OCI-LY1 (cell line): ENCODE measurements around the gene SKAP2.

ENCODE experiments used
- H2AFZ ChIP-seq: fragments of 200-600 bp; sonication (generic), shearing (Covaris generic); 2 replicates; pipeline ENCODE4 v1.6.0; 2014; ENCODE audit warnings: antibody characterized with exemption, mild to moderate bottlenecking, low read length
- H3F3A ChIP-seq: fragments of 200-600 bp; sonication (generic), shearing (Covaris generic); 2 replicates; pipeline ENCODE4 v1.6.0; 2014; ENCODE audit warnings: mild to moderate bottlenecking, antibody characterized with exemption, low read length, moderate library complexity; ENCODE audit not compliant: insufficient read depth
- H3K27ac ChIP-seq: fragments of 200-600 bp; sonication (generic); 2 replicates; pipeline ENCODE4 v1.5.1; 2014; ENCODE audit warnings: low read length, mixed run types, mild to moderate bottlenecking, low read depth; ENCODE audit not compliant: poor library complexity, severe bottlenecking
- H3K27me3 ChIP-seq: fragments of 200-600 bp; sonication (generic); 2 replicates; pipeline ENCODE4 v1.6.0; 2014; ENCODE audit warnings: antibody characterized with exemption, mild to moderate bottlenecking, low read length, moderate library complexity; ENCODE audit not compliant: insufficient read depth
- H3K36me3 ChIP-seq: fragments of 200-600 bp; sonication (generic); 2 replicates; pipeline ENCODE4 v1.6.1; 2014; ENCODE audit warnings: mild to moderate bottlenecking, antibody characterized with exemption, low read length, moderate library complexity, mixed read lengths; ENCODE audit not compliant: insufficient read depth
- H3K4me1 ChIP-seq: fragments of 200-600 bp; sonication (generic); 2 replicates; pipeline ENCODE4 v1.5.1; 2014; ENCODE audit warnings: mild to moderate bottlenecking, low read length, moderate library complexity; ENCODE audit not compliant: insufficient read depth, severe bottlenecking
- H3K4me2 ChIP-seq: fragments of 200-600 bp; sonication (generic), shearing (Covaris generic); 2 replicates; pipeline ENCODE4 v1.6.1; 2014; ENCODE audit warnings: low read length
- H3K4me3 ChIP-seq: fragments of 200-600 bp; sonication (generic); 2 replicates; pipeline ENCODE4 v1.5.1; 2014; ENCODE audit warnings: low read length, low read depth, mild to moderate bottlenecking, mixed read lengths; ENCODE audit not compliant: poor library complexity, severe bottlenecking
- H3K79me2 ChIP-seq: fragments of 200-600 bp; shearing (Covaris generic); 2 replicates; pipeline ENCODE4 v1.6.1; 2016; ENCODE audit warnings: mixed run types, low read length, mixed read lengths; ENCODE audit not compliant: insufficient read depth
- H3K9ac ChIP-seq: fragments of 200-600 bp; sonication (generic), shearing (Covaris generic); 2 replicates; pipeline ENCODE4 v1.6.1; 2014; ENCODE audit warnings: mild to moderate bottlenecking, low read length, mixed read lengths
- H3K9me2 ChIP-seq: fragments of 200-600 bp; sonication (generic), shearing (Covaris generic); 2 replicates; pipeline ENCODE4 v1.6.1; 2014; ENCODE audit warnings: low read depth, mild to moderate bottlenecking, low read length, mixed read lengths
- H3K9me3 ChIP-seq: fragments of 200-600 bp; shearing (Covaris generic); 2 replicates; pipeline ENCODE4 v1.6.1; 2014; ENCODE audit warnings: low read length, mixed read lengths
- H4K20me1 ChIP-seq: fragments of 200-600 bp; sonication (generic), shearing (Covaris generic); 2 replicates; pipeline ENCODE4 v1.6.0; 2016; ENCODE audit warnings: mild to moderate bottlenecking, low read length; ENCODE audit not compliant: insufficient read depth
- EZH2 ChIP-seq: fragments of 200-600 bp; sonication (generic), shearing (Covaris generic); IDR thresholded peaks from 2 replicates; pipeline ENCODE4 v1.8.0; 2017; ENCODE audit warnings: borderline replicate concordance, mixed run types, mild to moderate bottlenecking, antibody characterized with exemption, low read length, moderate library complexity, mixed read lengths
- TF ChIP-seq, protein P1 (sequence below): fragments of 200-600 bp; sonication (generic), shearing (Covaris generic); IDR thresholded peaks from 2 replicates; pipeline ENCODE4 v1.5.1; 2017; ENCODE audit warnings: mild to moderate bottlenecking, antibody characterized with exemption, low read length, moderate library complexity, mixed read lengths

SKAP2 gene

DNA sequence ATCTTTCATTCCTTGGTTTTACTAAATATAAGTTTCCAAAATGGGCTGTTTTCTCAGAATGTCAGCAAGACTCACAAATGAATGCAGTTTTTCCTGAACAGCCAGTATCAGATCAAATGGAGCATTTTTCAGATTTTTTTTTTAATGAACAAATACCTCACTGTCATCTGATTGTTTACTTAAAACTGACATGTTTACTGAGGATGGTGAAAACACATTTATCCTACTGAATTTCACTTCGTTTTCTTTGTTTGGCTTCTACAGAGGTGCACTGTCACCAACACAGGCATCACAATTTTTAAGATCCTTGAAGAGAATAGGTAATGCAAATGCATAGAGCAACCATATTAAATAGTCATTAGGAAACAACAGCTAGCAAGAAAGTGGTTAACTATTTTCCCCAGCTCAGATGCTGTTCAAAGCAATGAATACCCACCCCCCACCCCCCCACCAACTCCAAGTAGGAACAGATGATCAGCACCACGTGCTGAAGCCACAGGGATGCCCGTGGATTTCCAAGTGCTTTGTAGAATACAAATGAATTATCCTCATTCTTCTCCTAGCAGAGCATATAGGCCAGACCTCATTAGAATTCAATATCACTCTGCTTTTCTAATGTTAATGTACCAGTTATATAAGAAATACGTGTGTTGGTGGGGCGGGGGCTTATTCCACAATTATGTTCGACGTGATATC lies 205.9 kb downstream of the SKAP2 start:
- TF ChIP-seq, protein P1, sequence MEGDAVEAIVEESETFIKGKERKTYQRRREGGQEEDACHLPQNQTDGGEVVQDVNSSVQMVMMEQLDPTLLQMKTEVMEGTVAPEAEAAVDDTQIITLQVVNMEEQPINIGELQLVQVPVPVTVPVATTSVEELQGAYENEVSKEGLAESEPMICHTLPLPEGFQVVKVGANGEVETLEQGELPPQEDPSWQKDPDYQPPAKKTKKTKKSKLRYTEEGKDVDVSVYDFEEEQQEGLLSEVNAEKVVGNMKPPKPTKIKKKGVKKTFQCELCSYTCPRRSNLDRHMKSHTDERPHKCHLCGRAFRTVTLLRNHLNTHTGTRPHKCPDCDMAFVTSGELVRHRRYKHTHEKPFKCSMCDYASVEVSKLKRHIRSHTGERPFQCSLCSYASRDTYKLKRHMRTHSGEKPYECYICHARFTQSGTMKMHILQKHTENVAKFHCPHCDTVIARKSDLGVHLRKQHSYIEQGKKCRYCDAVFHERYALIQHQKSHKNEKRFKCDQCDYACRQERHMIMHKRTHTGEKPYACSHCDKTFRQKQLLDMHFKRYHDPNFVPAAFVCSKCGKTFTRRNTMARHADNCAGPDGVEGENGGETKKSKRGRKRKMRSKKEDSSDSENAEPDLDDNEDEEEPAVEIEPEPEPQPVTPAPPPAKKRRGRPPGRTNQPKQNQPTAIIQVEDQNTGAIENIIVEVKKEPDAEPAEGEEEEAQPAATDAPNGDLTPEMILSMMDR, result no peak
- no peak for TF ChIP-seq EZH2
- H4K20me1 ChIP-seq, result no peaks in the 10 kb centered on the region
- no peak overlapping the region for H3K27ac ChIP-seq
- no peaks in the 10 kb centered on the region for H3K9me3 ChIP-seq
- no peaks in the 10 kb centered on the region for H3K36me3 ChIP-seq
- H3K4me3 ChIP-seq, result no peak overlapping the region
- no peaks in the 10 kb centered on the region for H3K4me1 ChIP-seq
- no peak overlapping the region for H3K4me2 ChIP-seq
- no peaks in the 10 kb centered on the region for H3K9me2 ChIP-seq
- no peak overlapping the region for H3K9ac ChIP-seq
- no peaks in the 10 kb centered on the region for H3K79me2 ChIP-seq
- no peaks in the 10 kb centered on the region for H3K27me3 ChIP-seq
- no peak overlapping the region for H2AFZ ChIP-seq
- no peaks in the 10 kb centered on the region for H3F3A ChIP-seq

DNA sequence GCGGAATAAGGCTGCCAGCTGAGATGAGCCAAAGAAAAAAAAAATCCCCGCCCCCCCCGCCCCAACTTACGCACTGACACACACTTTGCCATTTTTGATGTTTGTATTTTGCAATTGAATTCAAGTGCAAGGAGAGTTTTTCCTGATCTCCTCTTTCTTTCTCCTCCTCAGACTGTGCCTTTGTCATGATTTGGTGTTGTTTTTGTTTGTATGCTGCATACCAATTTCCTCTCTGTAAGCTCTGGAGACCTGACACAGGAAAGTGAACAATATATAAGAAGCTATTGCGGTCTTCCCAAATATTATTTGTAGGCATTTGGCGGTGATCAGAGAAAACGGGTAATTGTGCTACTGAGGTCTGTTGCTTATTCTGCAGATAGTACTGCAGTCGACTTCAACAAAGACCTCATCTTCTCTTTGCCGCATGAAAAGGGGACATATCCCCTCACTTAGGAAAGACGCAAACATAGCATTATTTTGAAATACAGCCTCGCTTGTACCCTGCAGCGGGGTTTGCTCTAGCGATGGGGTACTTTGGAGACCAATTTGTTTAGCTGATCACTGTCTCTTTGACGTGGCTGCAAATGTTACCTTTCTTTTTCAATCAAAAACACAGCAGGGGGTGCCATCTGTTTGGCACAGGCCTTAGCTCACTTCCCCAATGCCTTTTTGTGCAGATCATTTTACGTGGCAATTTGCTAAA lies 206.6 kb downstream of the SKAP2 start:
- Histone ChIP-seq H3K9me3 (no peaks in the 10 kb centered on the region), H3K27me3 (no peaks in the 10 kb centered on the region), H2AFZ (no peak overlapping the region), H3K4me3 (no peak overlapping the region), H3K9me2 (no peaks in the 10 kb centered on the region), H3K4me2 (no peak overlapping the region), H3K4me1 (no peaks in the 10 kb centered on the region), H3K36me3 (no peaks in the 10 kb centered on the region), H3K79me2 (no peaks in the 10 kb centered on the region), H3K9ac (no peak overlapping the region), H4K20me1 (no peaks in the 10 kb centered on the region), H3K27ac (no peak overlapping the region), H3F3A (no peaks in the 10 kb centered on the region)
- TF ChIP-seq, protein P1, result no peak
- no peak for TF ChIP-seq EZH2

- Histone ChIP-seq H3F3A (no peaks in the 10 kb centered on the region), H3K4me2 (no peak overlapping the region), H2AFZ (no peak overlapping the region), H3K27ac (no peak overlapping the region), H3K36me3 (no peaks in the 10 kb centered on the region), H3K9me2 (no peaks in the 10 kb centered on the region), H4K20me1 (no peaks in the 10 kb centered on the region), H3K79me2 (no peaks in the 10 kb centered on the region), H3K9me3 (no peaks in the 10 kb centered on the region), H3K27me3 (no peaks in the 10 kb centered on the region), H3K9ac (no peak overlapping the region), H3K4me3 (no peak overlapping the region), H3K4me1 (no peaks in the 10 kb centered on the region)
- TF ChIP-seq EZH2, result no peak
- TF ChIP-seq, protein P1, result no peak
These were observed 207.2 kb downstream of the SKAP2 start for GRCh38 chr7:26657206-26657641.
